NCI-H526 treated with DMSO at 0.1 percent for 48 hours (cell line): ENCODE results near the gene PRAMEF12.
"Not testable (repeated sequence)": the region's sequence is repeated elsewhere in the genome, so short reads cannot be mapped to it uniquely, and the experiment has no call there.

ENCODE experiments used
- DNase-seq: peaks from one replicate; lab custom pipeline; 2025; lab: John Stamatoyannopoulos, UW

PRAMEF12 gene

GRCh38 chr1:12771186-12771585 lies 2.4 kb upstream of the PRAMEF12 start:
- no peak for DNase-seq

- no peak for DNase-seq
These were observed 1.0 kb upstream of the PRAMEF12 start for GRCh38 chr1:12772520-12772919.

GRCh38 chr1:12774801-12775345 lies 1.3 kb downstream of the PRAMEF12 start:
- no peak for DNase-seq

GRCh38 chr1:12775443-12775842 lies 1.9 kb downstream of the PRAMEF12 start:
- DNase-seq = no peak

- DNase-seq = no peak
These were observed 3.4 kb downstream of the PRAMEF12 start for GRCh38 chr1:12776801-12777557.

- no peak for DNase-seq
These were observed 4.5 kb downstream of the PRAMEF12 start for GRCh38 chr1:12778061-12778460.

GRCh38 chr1:12778907-12779306 lies 5.4 kb downstream of the PRAMEF12 start:
- no peak for DNase-seq

- DNase-seq = not testable (repeated sequence)
These were observed 8.0 kb downstream of the PRAMEF12 start for GRCh38 chr1:12781488-12781887.

- DNase-seq = not testable (repeated sequence)
These were observed 10.2 kb downstream of the PRAMEF12 start for GRCh38 chr1:12783783-12784182.

GRCh38 chr1:12784729-12785128 lies 11.2 kb downstream of the PRAMEF12 start:
- not testable (repeated sequence) for DNase-seq

- not testable (repeated sequence) for DNase-seq
These were observed 17.6 kb downstream of the PRAMEF12 start, which contains the start of gene PRAMEF1 for GRCh38 chr1:12791097-12791496. PRAMEF1 (plus strand) TSS chr1:12791397; CDS start chr1:12793228, 1,831 bp downstream.

GRCh38 chr1:12798911-12799310 lies 25.4 kb downstream of the PRAMEF12 start:
- DNase-seq = no peak

- no peak for DNase-seq
These were observed 26.2 kb downstream of the PRAMEF12 start for GRCh38 chr1:12799730-12800129.

- no peak for DNase-seq
These were observed 36.4 kb downstream of the PRAMEF12 start for GRCh38 chr1:12809933-12810332.

GRCh38 chr1:12810691-12811408 lies 37.3 kb downstream of the PRAMEF12 start:
- no peak for DNase-seq

- DNase-seq = no peak
These were observed 37.9 kb downstream of the PRAMEF12 start for GRCh38 chr1:12811409-12811784.

- DNase-seq = not testable (repeated sequence)
These were observed 45.5 kb downstream of the PRAMEF12 start for GRCh38 chr1:12819061-12819460.
